Measurements from ENCODE around the gene MRPL58. TPM values are rescaled to one million over a fixed set of nuclear protein-coding genes. Genes with fewer than 3 reads are reported as not detected.

Gene MRPL58
- total RNA-seq, 1 donor from 2014 or later, result 25.1 TPM

DNA sequence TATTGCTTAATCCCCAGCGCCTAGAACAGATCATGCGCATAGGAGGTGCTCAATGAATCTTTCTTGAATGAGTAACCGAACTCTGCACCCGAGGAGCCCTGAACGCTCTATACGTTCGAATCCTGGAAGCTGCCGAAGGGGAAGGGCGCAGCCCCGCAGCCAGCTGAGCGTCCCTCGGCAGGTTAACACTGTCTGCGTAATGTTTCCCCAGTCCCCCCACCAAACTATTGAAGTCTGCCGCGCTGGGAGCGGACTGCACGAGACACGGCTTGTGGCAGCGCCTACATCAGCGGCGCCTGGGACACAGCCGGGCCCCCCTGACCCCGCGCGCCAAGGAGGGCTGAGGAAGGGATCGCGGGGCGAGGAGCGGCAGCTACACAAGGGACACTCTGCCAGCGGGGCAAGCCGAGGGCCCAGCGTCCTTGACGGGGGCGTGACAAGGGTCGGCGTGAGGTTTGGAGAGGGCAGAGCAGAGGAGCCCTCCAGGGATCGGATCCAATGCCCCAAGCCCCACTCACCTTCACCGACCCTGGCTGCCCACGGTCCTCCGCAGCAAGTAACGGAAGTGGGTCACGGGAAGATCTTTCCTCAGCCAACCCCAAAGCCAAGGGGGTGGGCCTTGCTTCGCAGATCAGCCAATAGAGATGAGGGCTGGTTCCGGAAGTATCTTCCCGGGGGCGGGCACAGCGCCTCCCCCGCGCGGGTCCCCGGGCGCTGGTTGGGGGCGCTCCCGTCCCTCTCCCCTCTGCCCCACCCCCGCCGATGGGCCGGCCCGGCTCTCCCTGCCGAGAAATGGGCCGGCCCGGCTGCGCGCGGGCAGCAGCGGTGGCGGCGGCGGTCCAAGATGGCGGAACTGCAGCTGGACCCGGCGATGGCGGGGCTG, 34.2 kb downstream of the MRPL58 start, which contains the start of the genes ATP5PD and KCTD2:
ATP5PD (minus strand) TSS at position 563 of the 883 bp plus-strand sequence. CDS start 4,319 bp downstream, outside the sequence.
KCTD2 (plus strand) TSS at position 819 of the 883 bp plus-strand sequence; CDS start at position 845, 26 bp downstream.
- no peaks in the 10 kb centered on the region for H3K27me3 Mint-ChIP-seq (ENCODE audit: unreplicated experiment)
- H3K36me3 Mint-ChIP-seq (ENCODE audit: unreplicated experiment), result peaks cover 4% of the 10 kb centered on the region
- TF ChIP-seq, protein P1, sequence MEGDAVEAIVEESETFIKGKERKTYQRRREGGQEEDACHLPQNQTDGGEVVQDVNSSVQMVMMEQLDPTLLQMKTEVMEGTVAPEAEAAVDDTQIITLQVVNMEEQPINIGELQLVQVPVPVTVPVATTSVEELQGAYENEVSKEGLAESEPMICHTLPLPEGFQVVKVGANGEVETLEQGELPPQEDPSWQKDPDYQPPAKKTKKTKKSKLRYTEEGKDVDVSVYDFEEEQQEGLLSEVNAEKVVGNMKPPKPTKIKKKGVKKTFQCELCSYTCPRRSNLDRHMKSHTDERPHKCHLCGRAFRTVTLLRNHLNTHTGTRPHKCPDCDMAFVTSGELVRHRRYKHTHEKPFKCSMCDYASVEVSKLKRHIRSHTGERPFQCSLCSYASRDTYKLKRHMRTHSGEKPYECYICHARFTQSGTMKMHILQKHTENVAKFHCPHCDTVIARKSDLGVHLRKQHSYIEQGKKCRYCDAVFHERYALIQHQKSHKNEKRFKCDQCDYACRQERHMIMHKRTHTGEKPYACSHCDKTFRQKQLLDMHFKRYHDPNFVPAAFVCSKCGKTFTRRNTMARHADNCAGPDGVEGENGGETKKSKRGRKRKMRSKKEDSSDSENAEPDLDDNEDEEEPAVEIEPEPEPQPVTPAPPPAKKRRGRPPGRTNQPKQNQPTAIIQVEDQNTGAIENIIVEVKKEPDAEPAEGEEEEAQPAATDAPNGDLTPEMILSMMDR (IDR thresholded peaks at IDR 0.05), result no peak
- peaks cover 32% of the 10 kb centered on the region for H3K4me1 Mint-ChIP-seq (ENCODE audit: unreplicated experiment)
- peak within 1 kb of the TSS; percentile 94 for H3K27ac Mint-ChIP-seq (ENCODE audit: unreplicated experiment)
- DNase-seq (ENCODE audit: extremely low spot score, unreplicated experiment), result peak; percentile 99
- H3K4me3 Mint-ChIP-seq (ENCODE audit: unreplicated experiment), result peak within 1 kb of the TSS; percentile 97
- no peaks in the 10 kb centered on the region for H3K9me3 Mint-ChIP-seq (ENCODE audit: unreplicated experiment)

DNA sequence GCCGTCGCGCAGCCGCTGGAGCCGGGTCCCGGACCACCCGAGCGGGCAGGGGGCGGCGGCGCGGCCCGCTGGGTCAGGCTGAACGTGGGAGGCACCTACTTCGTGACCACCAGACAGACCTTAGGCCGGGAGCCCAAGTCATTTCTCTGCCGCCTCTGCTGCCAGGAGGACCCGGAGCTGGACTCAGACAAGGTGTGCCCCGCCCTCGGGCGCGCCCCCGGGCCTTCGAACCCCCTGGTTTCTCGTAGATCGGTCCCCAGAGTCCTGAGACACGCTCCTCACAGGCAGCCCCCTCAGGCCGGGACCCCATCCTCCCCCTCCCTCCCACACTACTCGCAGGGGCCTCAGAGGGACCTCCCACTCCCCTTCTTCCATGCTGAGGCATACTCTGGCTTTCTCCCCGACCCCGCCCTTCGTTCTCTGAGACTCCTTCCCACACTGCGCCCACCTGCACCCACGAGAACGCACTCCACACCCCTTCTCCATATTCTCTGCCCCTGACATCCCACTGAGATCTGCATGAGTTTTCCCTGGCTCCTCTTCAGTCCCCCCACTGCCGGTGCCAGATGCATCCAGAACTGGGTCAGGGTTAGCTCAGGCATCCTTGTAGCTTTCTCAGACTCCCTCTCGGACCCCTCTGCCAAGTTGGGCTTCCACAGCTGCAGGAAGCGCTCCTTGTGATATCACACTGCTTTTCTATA, 35.1 kb downstream of the MRPL58 start:
- peak overlapping the region; percentile 75 for H3K27ac Mint-ChIP-seq (ENCODE audit: unreplicated experiment)
- no peaks in the 10 kb centered on the region for H3K9me3 Mint-ChIP-seq (ENCODE audit: unreplicated experiment)
- DNase-seq (ENCODE audit: extremely low spot score, unreplicated experiment), result no peak
- H3K4me1 Mint-ChIP-seq (ENCODE audit: unreplicated experiment), result peaks cover 32% of the 10 kb centered on the region
- H3K36me3 Mint-ChIP-seq (ENCODE audit: unreplicated experiment), result peaks cover 6% of the 10 kb centered on the region
- no peaks in the 10 kb centered on the region for H3K27me3 Mint-ChIP-seq (ENCODE audit: unreplicated experiment)
- peak overlapping the region; percentile 90 for H3K4me3 Mint-ChIP-seq (ENCODE audit: unreplicated experiment)
- TF ChIP-seq, protein P1 (IDR thresholded peaks at IDR 0.05), result no peak

GRCh38 chr17:75048249-75048878, 35.9 kb downstream of the MRPL58 start:
- DNase-seq (ENCODE audit: extremely low spot score, unreplicated experiment), result no peak
- no peaks in the 10 kb centered on the region for H3K27me3 Mint-ChIP-seq (ENCODE audit: unreplicated experiment)
- peak overlapping the region; percentile 90 for H3K4me3 Mint-ChIP-seq (ENCODE audit: unreplicated experiment)
- H3K36me3 Mint-ChIP-seq (ENCODE audit: unreplicated experiment), result peaks cover 9% of the 10 kb centered on the region
- peaks cover 32% of the 10 kb centered on the region for H3K4me1 Mint-ChIP-seq (ENCODE audit: unreplicated experiment)
- H3K9me3 Mint-ChIP-seq (ENCODE audit: unreplicated experiment), result no peaks in the 10 kb centered on the region
- peak overlapping the region; percentile 75 for H3K27ac Mint-ChIP-seq (ENCODE audit: unreplicated experiment)
- TF ChIP-seq, protein P1 (IDR thresholded peaks at IDR 0.05), result no peak

GRCh38 chr17:75049057-75049456, 36.6 kb downstream of the MRPL58 start:
- Mint-ChIP-seq H3K4me1 (ENCODE audit: unreplicated experiment) (peaks cover 32% of the 10 kb centered on the region), H3K4me3 (ENCODE audit: unreplicated experiment) (no peak overlapping the region)
- no peak for DNase-seq (ENCODE audit: extremely low spot score, unreplicated experiment)

More at GRCh38 chr17:75049057-75049456, 36.6 kb downstream of the MRPL58 start:
- Mint-ChIP-seq H3K27me3 (ENCODE audit: unreplicated experiment) (no peaks in the 10 kb centered on the region), H3K36me3 (ENCODE audit: unreplicated experiment) (peaks cover 15% of the 10 kb centered on the region), H3K9me3 (ENCODE audit: unreplicated experiment) (no peaks in the 10 kb centered on the region), H3K27ac (ENCODE audit: unreplicated experiment) (no peak overlapping the region)
- TF ChIP-seq, protein P1 (IDR thresholded peaks at IDR 0.05), result no peak
